ENCODE data around the gene DACH2. TPM values are rescaled to one million over a fixed set of nuclear protein-coding genes. Genes with fewer than 3 reads are reported as not detected.
A peak's percentile ranks its signal among the peaks of the same experiment; 100 is the strongest.

Gene DACH2
- polyA plus RNA-seq, 3 donors, result not detected

GRCh38 chrX:86146102-86146501 lies 2.1 kb upstream of the DACH2 start:
- Histone ChIP-seq H3K9me3 (replicated peaks in 1 of 2; ENCODE audit: control insufficient read depth in 1 of 2, insufficient read depth in 1 of 2, low read length in 2 of 2) (peaks cover 0 to 15% of the 10 kb centered on the region in 2 donors), H3K4me1 (ENCODE audit: control insufficient read depth in 1 of 2, insufficient read depth in 2 of 2, low read length in 2 of 2) (no peaks in the 10 kb centered on the region), H3K27ac (ENCODE audit: low read depth in 1 of 2, low read length in 2 of 2) (no peak overlapping the region), H3K27me3 (ENCODE audit: control insufficient read depth in 2 of 2, insufficient read depth in 2 of 2, low read length in 2 of 2) (peaks cover 0 to 38% of the 10 kb centered on the region in 2 donors), H3K4me3 (replicated peaks in 1 of 3; ENCODE audit: low read depth in 2 of 3, low read length in 3 of 3) (no peak overlapping the region), H3K79me2 (ENCODE audit: insufficient read depth, low read length) (no peaks in the 10 kb centered on the region), H3K9ac (ENCODE audit: insufficient read depth, low read length, poor library complexity, severe bottlenecking) (no peak overlapping the region), H3K36me3 (replicated peaks in 1 of 2; ENCODE audit: control insufficient read depth in 1 of 2, insufficient read depth in 2 of 2, low read length in 2 of 2) (no peaks in the 10 kb centered on the region), H4K20me1 (ENCODE audit: insufficient read depth, low read length) (no peaks in the 10 kb centered on the region), H3K4me2 (replicated peaks; ENCODE audit: extremely low read depth, low read length, poor library complexity, severe bottlenecking) (no peak overlapping the region), H2AFZ (ENCODE audit: insufficient read depth, low read depth, low read length, poor library complexity, severe bottlenecking) (no peak overlapping the region)
- peaks cover 0 to 19% (median 9%) of the 10 kb centered on the region in 7 donors for H3K9me3 Mint-ChIP-seq
- no peak for DNase-seq
- H3K4me1 Mint-ChIP-seq, result peaks cover 4% of the 10 kb centered on the region
- no peaks in the 10 kb centered on the region for H3K36me3 Mint-ChIP-seq
- TF ChIP-seq, protein P1, sequence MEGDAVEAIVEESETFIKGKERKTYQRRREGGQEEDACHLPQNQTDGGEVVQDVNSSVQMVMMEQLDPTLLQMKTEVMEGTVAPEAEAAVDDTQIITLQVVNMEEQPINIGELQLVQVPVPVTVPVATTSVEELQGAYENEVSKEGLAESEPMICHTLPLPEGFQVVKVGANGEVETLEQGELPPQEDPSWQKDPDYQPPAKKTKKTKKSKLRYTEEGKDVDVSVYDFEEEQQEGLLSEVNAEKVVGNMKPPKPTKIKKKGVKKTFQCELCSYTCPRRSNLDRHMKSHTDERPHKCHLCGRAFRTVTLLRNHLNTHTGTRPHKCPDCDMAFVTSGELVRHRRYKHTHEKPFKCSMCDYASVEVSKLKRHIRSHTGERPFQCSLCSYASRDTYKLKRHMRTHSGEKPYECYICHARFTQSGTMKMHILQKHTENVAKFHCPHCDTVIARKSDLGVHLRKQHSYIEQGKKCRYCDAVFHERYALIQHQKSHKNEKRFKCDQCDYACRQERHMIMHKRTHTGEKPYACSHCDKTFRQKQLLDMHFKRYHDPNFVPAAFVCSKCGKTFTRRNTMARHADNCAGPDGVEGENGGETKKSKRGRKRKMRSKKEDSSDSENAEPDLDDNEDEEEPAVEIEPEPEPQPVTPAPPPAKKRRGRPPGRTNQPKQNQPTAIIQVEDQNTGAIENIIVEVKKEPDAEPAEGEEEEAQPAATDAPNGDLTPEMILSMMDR (IDR thresholded peaks at IDR 0.05), result no peak
- no peak overlapping the region for H3K4me3 Mint-ChIP-seq
- WGBS (ENCODE audit: insufficient coverage), result no CpG with 5 or more reads among the region's 4 CpGs
- intact Hi-C loops (cut with micrococcal nuclease), result no loop called here
- peaks cover 30 to 41% (median 39%) of the 10 kb centered on the region in 3 donors for H3K27me3 Mint-ChIP-seq (ENCODE audit: low read depth in 3 of 3)
- H3K27ac Mint-ChIP-seq, result no peak overlapping the region

- intact Hi-C loops (cut with micrococcal nuclease), result no loop called here
- H3K27ac ChIP-seq (ENCODE audit: low read depth in 1 of 2, low read length in 2 of 2), result no peak overlapping the region
- no peak for DNase-seq
- peaks cover 0 to 15% of the 10 kb centered on the region in 2 donors for H3K9me3 ChIP-seq (replicated peaks in 1 of 2; ENCODE audit: control insufficient read depth in 1 of 2, insufficient read depth in 1 of 2, low read length in 2 of 2)
- peaks cover 4% of the 10 kb centered on the region for H3K4me1 Mint-ChIP-seq
- H3K36me3 Mint-ChIP-seq, result no peaks in the 10 kb centered on the region
- TF ChIP-seq, protein P1 (IDR thresholded peaks at IDR 0.05), result no peak
- peaks cover 0 to 38% of the 10 kb centered on the region in 2 donors for H3K27me3 ChIP-seq (ENCODE audit: control insufficient read depth in 2 of 2, insufficient read depth in 2 of 2, low read length in 2 of 2)
- no peak overlapping the region for H3K4me2 ChIP-seq (replicated peaks; ENCODE audit: extremely low read depth, low read length, poor library complexity, severe bottlenecking)
- H3K27ac Mint-ChIP-seq, result no peak overlapping the region
- peaks cover 30 to 42% (median 34%) of the 10 kb centered on the region in 3 donors for H3K27me3 Mint-ChIP-seq (ENCODE audit: low read depth in 3 of 3)
- no peaks in the 10 kb centered on the region for H3K79me2 ChIP-seq (ENCODE audit: insufficient read depth, low read length)
- H2AFZ ChIP-seq (ENCODE audit: insufficient read depth, low read depth, low read length, poor library complexity, severe bottlenecking), result no peak overlapping the region
- no peak overlapping the region for H3K9ac ChIP-seq (ENCODE audit: insufficient read depth, low read length, poor library complexity, severe bottlenecking)
- H4K20me1 ChIP-seq (ENCODE audit: insufficient read depth, low read length), result no peaks in the 10 kb centered on the region
- H3K4me3 ChIP-seq (replicated peaks in 1 of 3; ENCODE audit: low read depth in 2 of 3, low read length in 3 of 3), result no peak overlapping the region
- H3K36me3 ChIP-seq (replicated peaks in 1 of 2; ENCODE audit: control insufficient read depth in 1 of 2, insufficient read depth in 2 of 2, low read length in 2 of 2), result no peaks in the 10 kb centered on the region
- no peaks in the 10 kb centered on the region for H3K4me1 ChIP-seq (ENCODE audit: control insufficient read depth in 1 of 2, insufficient read depth in 2 of 2, low read length in 2 of 2)
- H3K4me3 Mint-ChIP-seq, result peak overlapping the region; percentile 41 to 53
- WGBS (ENCODE audit: insufficient coverage), result 0% methylated on average over 3 of the region's 23 CpGs
- peaks cover 0 to 19% (median 9%) of the 10 kb centered on the region in 7 donors for H3K9me3 Mint-ChIP-seq
These were observed 343 bp downstream of the DACH2 start for GRCh38 chrX:86148594-86148993.

Measured in CD14-positive monocyte (primary cell).